Osteoblast (primary cell): ENCODE results near the gene CPED1. TPM values are rescaled to one million over a fixed set of nuclear protein-coding genes. Genes with fewer than 3 reads are reported as not detected.
"Not testable (repeated sequence)": the region's sequence is repeated elsewhere in the genome, so short reads cannot be mapped to it uniquely, and the experiment has no call there.

Experiments
- DNase-seq: peaks from one replicate; pipeline ENCODE4 v3.0.0; 2011; ENCODE audit warnings: low spot score, mixed read lengths; ENCODE audit not compliant: insufficient read length; ENCODE audit errors: missing footprints
- H2AFZ ChIP-seq: 2 replicates; pipeline ENCODE4 v1.6.0; 2011; ENCODE audit warnings: mild to moderate bottlenecking, low read length
- H3K27ac ChIP-seq: 2 replicates; pipeline ENCODE4 v1.5.1; 2011; ENCODE audit warnings: mild to moderate bottlenecking, low read depth, low read length, moderate library complexity
- H3K27me3 ChIP-seq: 2 replicates; pipeline ENCODE4 v1.6.0; 2012; ENCODE audit warnings: mild to moderate bottlenecking, control low read depth, inconsistent platforms, low read length, moderate library complexity; ENCODE audit not compliant: insufficient read depth
- H3K36me3 ChIP-seq: 2 replicates; pipeline ENCODE4 v1.5.1; 2011; ENCODE audit warnings: mild to moderate bottlenecking, low read length, control low read depth, moderate library complexity; ENCODE audit not compliant: insufficient read depth
- H3K4me1 ChIP-seq: 2 replicates; pipeline ENCODE4 v1.5.1; 2011; ENCODE audit warnings: mild to moderate bottlenecking, low read length, control low read depth, moderate library complexity; ENCODE audit not compliant: insufficient read depth
- H3K4me2 ChIP-seq: 2 replicates; pipeline ENCODE4 v1.6.0; 2011; ENCODE audit warnings: mild to moderate bottlenecking, low read length; ENCODE audit not compliant: insufficient read depth
- H3K4me3 ChIP-seq: fragments of 200-600 bp; sonication (generic); 3 replicates; pipeline ENCODE4 v1.5.1; 2012; ENCODE audit warnings: mild to moderate bottlenecking, low read length, inconsistent platforms; ENCODE audit not compliant: insufficient read depth
- H3K79me2 ChIP-seq: 2 replicates; pipeline ENCODE4 v1.6.0; 2012; ENCODE audit warnings: mild to moderate bottlenecking, low read length, control low read depth, inconsistent platforms; ENCODE audit not compliant: insufficient read depth
- H3K9me3 ChIP-seq: 2 replicates; pipeline ENCODE4 v1.5.1; 2011; ENCODE audit warnings: low read depth, low read length, control low read depth
- H4K20me1 ChIP-seq: 2 replicates; pipeline ENCODE4 v1.6.0; 2012; ENCODE audit warnings: mild to moderate bottlenecking, low read length, control low read depth; ENCODE audit not compliant: insufficient read depth
- CTCF ChIP-seq: IDR thresholded peaks from 2 replicates; pipeline ENCODE4 v1.5.1; 2011; ENCODE audit warnings: mild to moderate bottlenecking, low read depth, low read length, moderate library complexity; ENCODE audit errors: extremely low read depth
- total RNA-seq: library from RNA; depleted of rRNA; stranded (reverse); fragments of >200 nt; gene quantifications from 2 replicates; pipeline ENCODE4 v1.2.3, GENCODE V29; 2012

Gene CPED1
- total RNA-seq, 1 donor: 30.8 TPM

- Histone ChIP-seq H3K27ac (no peak overlapping the region), H3K4me3 (peak overlapping the region; percentile 35), H3K79me2 (peaks cover 4% of the 10 kb centered on the region), H2AFZ (peak overlapping the region; percentile 26), H3K27me3 (no peaks in the 10 kb centered on the region), H3K4me1 (peaks cover 4% of the 10 kb centered on the region), H3K4me2 (peak overlapping the region; percentile 60), H4K20me1 (no peaks in the 10 kb centered on the region), H3K9me3 (no peaks in the 10 kb centered on the region), H3K36me3 (no peaks in the 10 kb centered on the region)
- TF ChIP-seq CTCF: no peak
- DNase-seq: no peak
These were observed 74.3 kb downstream of the CPED1 start for GRCh38 chr7:121062671-121063279.

GRCh38 chr7:121067717-121068116 is 79.2 kb downstream of the CPED1 start:
- H3K4me1 ChIP-seq: peaks cover 10% of the 10 kb centered on the region
- not testable (repeated sequence) for H3K9me3 ChIP-seq, H2AFZ ChIP-seq, H3K36me3 ChIP-seq, H4K20me1 ChIP-seq, H3K4me2 ChIP-seq, DNase-seq, H3K79me2 ChIP-seq, H3K27me3 ChIP-seq, H3K4me3 ChIP-seq, H3K27ac ChIP-seq

- H3K36me3 ChIP-seq: no peaks in the 10 kb centered on the region
- no peak for DNase-seq
- no peaks in the 10 kb centered on the region for H3K9me3 ChIP-seq
- H3K4me3 ChIP-seq: no peak overlapping the region
- peak overlapping the region; percentile 39 for H3K4me2 ChIP-seq
- no peak for TF ChIP-seq CTCF
- H4K20me1 ChIP-seq: no peaks in the 10 kb centered on the region
- peaks cover 6% of the 10 kb centered on the region for H3K4me1 ChIP-seq
- H3K79me2 ChIP-seq: peaks cover 4% of the 10 kb centered on the region
- H2AFZ ChIP-seq: no peak overlapping the region
- H3K27me3 ChIP-seq: no peaks in the 10 kb centered on the region
- H3K27ac ChIP-seq: no peak overlapping the region
These were observed 81.0 kb downstream of the CPED1 start for GRCh38 chr7:121069346-121070100.

- H3K79me2 ChIP-seq: peaks cover 4% of the 10 kb centered on the region
- DNase-seq: no peak
- peaks cover 10% of the 10 kb centered on the region for H3K4me1 ChIP-seq
- H3K27me3 ChIP-seq: no peaks in the 10 kb centered on the region
- no peaks in the 10 kb centered on the region for H3K9me3 ChIP-seq
- TF ChIP-seq CTCF: no peak
- H4K20me1 ChIP-seq: no peaks in the 10 kb centered on the region
- no peaks in the 10 kb centered on the region for H3K36me3 ChIP-seq
- no peak overlapping the region for H2AFZ ChIP-seq
- H3K4me2 ChIP-seq: no peak overlapping the region
- H3K27ac ChIP-seq: no peak overlapping the region
- no peak overlapping the region for H3K4me3 ChIP-seq
These were observed 82.6 kb downstream of the CPED1 start for GRCh38 chr7:121071132-121071531.
